ENCODE results near the gene ARFIP1.

ARFIP1 gene

DNA sequence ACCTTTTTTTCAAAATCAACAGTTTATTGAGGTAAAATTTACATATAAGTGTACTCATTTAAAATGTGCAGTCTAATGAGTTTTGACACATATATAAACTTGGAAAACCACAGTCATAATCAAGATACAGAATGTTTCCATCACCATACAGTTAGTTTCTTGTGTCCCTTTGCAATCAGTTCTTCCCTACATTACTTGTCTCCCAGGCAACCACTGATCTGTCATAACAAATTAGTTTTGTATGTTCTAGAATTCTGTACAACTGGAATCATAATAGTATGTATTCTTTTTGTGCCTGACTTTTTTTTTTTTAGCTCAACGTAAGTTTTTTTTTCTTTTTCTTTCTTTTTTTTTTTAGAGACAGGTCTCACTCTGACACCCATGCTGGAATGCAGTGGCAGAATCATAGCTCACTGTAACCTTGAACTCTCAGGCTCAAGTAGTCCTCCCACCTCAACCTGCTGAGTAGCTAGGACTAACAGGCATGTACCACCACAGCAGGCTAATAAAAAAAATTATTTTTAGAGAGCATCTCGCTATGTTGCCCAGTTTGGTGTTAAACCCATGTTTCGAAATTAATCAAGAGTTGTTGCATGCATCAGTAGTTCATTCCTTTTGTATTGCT is 26.9 kb downstream of the ARFIP1 start:
- Histone ChIP-seq H3K4me1 (ENCODE audit: low read depth, poor library complexity, severe bottlenecking) (no peaks in the 10 kb centered on the region), H2AFZ (ENCODE audit: low read depth) (no peak overlapping the region), H3K9ac (no peak overlapping the region), H4K20me1 (ENCODE audit: insufficient read depth) (no peaks in the 10 kb centered on the region), H3K27ac (no peak overlapping the region), H3K4me3 (IDR thresholded peaks at IDR 0.05; ENCODE audit: insufficient read depth, low read depth, low read length) (no peak overlapping the region), H3K36me3 (ENCODE audit: insufficient read depth) (no peaks in the 10 kb centered on the region), H3K4me2 (no peak overlapping the region), H3K27me3 (ENCODE audit: insufficient read depth, low read depth) (no peaks in the 10 kb centered on the region), H3K79me2 (ENCODE audit: insufficient read depth, low read depth) (peaks cover 13% of the 10 kb centered on the region; the same call in 1 of the 2 replicates)
- TF ChIP-seq, protein P1, sequence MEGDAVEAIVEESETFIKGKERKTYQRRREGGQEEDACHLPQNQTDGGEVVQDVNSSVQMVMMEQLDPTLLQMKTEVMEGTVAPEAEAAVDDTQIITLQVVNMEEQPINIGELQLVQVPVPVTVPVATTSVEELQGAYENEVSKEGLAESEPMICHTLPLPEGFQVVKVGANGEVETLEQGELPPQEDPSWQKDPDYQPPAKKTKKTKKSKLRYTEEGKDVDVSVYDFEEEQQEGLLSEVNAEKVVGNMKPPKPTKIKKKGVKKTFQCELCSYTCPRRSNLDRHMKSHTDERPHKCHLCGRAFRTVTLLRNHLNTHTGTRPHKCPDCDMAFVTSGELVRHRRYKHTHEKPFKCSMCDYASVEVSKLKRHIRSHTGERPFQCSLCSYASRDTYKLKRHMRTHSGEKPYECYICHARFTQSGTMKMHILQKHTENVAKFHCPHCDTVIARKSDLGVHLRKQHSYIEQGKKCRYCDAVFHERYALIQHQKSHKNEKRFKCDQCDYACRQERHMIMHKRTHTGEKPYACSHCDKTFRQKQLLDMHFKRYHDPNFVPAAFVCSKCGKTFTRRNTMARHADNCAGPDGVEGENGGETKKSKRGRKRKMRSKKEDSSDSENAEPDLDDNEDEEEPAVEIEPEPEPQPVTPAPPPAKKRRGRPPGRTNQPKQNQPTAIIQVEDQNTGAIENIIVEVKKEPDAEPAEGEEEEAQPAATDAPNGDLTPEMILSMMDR (conservative IDR thresholded peaks at IDR 0.05; ENCODE audit: low read depth, low read length): no peak

DNA sequence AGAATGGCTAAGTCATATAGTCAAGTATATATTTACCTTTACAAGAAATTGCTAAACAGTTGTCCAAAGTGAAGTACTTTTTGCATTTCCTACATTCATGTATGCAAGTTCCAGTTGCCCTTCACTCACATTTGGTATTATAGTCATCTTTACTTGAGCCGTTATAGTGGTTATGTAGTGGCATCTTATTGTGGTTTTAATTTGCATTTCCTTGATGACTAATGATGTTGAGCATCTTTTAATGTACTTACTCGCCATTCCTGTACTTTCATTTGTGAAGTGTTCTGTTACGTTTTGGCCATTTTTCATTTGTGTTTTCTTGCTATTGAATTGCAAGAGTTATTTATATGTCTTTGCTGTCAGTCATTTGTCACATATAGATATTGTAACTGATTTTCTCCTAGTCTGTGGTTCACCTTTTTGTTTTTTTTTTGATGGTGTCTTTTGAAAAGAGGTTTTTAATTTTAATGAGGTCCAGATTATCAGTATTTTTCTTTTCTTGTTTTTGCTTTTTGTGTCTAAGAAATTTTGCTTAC is 27.6 kb downstream of the ARFIP1 start:
- H3K9ac ChIP-seq: no peak overlapping the region
- H3K36me3 ChIP-seq (ENCODE audit: insufficient read depth): no peaks in the 10 kb centered on the region
- no peak overlapping the region for H3K4me2 ChIP-seq
- no peak overlapping the region for H2AFZ ChIP-seq (ENCODE audit: low read depth)
- TF ChIP-seq, protein P1 (conservative IDR thresholded peaks at IDR 0.05; ENCODE audit: low read depth, low read length): no peak
- H3K27ac ChIP-seq: no peak overlapping the region
- H3K27me3 ChIP-seq (ENCODE audit: insufficient read depth, low read depth): no peaks in the 10 kb centered on the region
- H3K4me3 ChIP-seq (IDR thresholded peaks at IDR 0.05; ENCODE audit: insufficient read depth, low read depth, low read length): no peak overlapping the region
- H3K79me2 ChIP-seq (ENCODE audit: insufficient read depth, low read depth): peaks cover 13% of the 10 kb centered on the region; the same call in 1 of the 2 replicates
- no peaks in the 10 kb centered on the region for H4K20me1 ChIP-seq (ENCODE audit: insufficient read depth)
- H3K4me1 ChIP-seq (ENCODE audit: low read depth, poor library complexity, severe bottlenecking): no peaks in the 10 kb centered on the region

GRCh38 chr4:152808670-152809069 is 28.9 kb downstream of the ARFIP1 start:
- no peaks in the 10 kb centered on the region for H3K4me1 ChIP-seq (ENCODE audit: low read depth, poor library complexity, severe bottlenecking)
- TF ChIP-seq, protein P1 (conservative IDR thresholded peaks at IDR 0.05; ENCODE audit: low read depth, low read length): no peak
- H3K4me3 ChIP-seq (IDR thresholded peaks at IDR 0.05; ENCODE audit: insufficient read depth, low read depth, low read length): no peak overlapping the region
- H3K27me3 ChIP-seq (ENCODE audit: insufficient read depth, low read depth): no peaks in the 10 kb centered on the region
- H2AFZ ChIP-seq (ENCODE audit: low read depth): no peak overlapping the region
- no peaks in the 10 kb centered on the region for H3K36me3 ChIP-seq (ENCODE audit: insufficient read depth)
- peaks cover 13% of the 10 kb centered on the region; the same call in 1 of the 2 replicates for H3K79me2 ChIP-seq (ENCODE audit: insufficient read depth, low read depth)
- H3K27ac ChIP-seq: no peak overlapping the region
- no peak overlapping the region for H3K4me2 ChIP-seq
- no peaks in the 10 kb centered on the region for H4K20me1 ChIP-seq (ENCODE audit: insufficient read depth)
- no peak overlapping the region for H3K9ac ChIP-seq

GRCh38 chr4:152810715-152811287 is 31.0 kb downstream of the ARFIP1 start:
- Histone ChIP-seq H4K20me1 (ENCODE audit: insufficient read depth) (no peaks in the 10 kb centered on the region), H3K4me2 (no peak overlapping the region), H3K27ac (no peak overlapping the region), H3K27me3 (ENCODE audit: insufficient read depth, low read depth) (no peaks in the 10 kb centered on the region), H3K79me2 (ENCODE audit: insufficient read depth, low read depth) (peaks cover 13% of the 10 kb centered on the region; the same call in 1 of the 2 replicates), H2AFZ (ENCODE audit: low read depth) (no peak overlapping the region), H3K36me3 (ENCODE audit: insufficient read depth) (no peaks in the 10 kb centered on the region), H3K4me1 (ENCODE audit: low read depth, poor library complexity, severe bottlenecking) (peaks cover 8% of the 10 kb centered on the region), H3K4me3 (IDR thresholded peaks at IDR 0.05; ENCODE audit: insufficient read depth, low read depth, low read length) (no peak overlapping the region), H3K9ac (no peak overlapping the region)
- TF ChIP-seq, protein P1 (conservative IDR thresholded peaks at IDR 0.05; ENCODE audit: low read depth, low read length): no peak

Measured in KMS-11 (cell line).